Mesendoderm (in vitro differentiated cells): ENCODE measurements around the gene NCK2.

ENCODE experiments used
- DNase-seq: peaks from one replicate; pipeline ENCODE4 v3.0.0; 2013
- H2AK5ac ChIP-seq: 2 replicates; pipeline ENCODE4 v1.6.1; 2013; ENCODE audit warnings: low read length, inconsistent platforms
- H2BK120ac ChIP-seq: 2 replicates; pipeline ENCODE4 v1.6.1; 2013; ENCODE audit warnings: low read depth, mild to moderate bottlenecking, low read length, moderate library complexity, mixed read lengths
- H2BK15ac ChIP-seq: replicated peaks from 2 replicates; pipeline ENCODE4 v1.6.1; 2013; ENCODE audit warnings: low read depth, mild to moderate bottlenecking, moderate library complexity
- H2BK5ac ChIP-seq: 2 replicates; pipeline ENCODE4 v1.6.1; 2013; ENCODE audit warnings: low read length, inconsistent platforms
- H3K18ac ChIP-seq: 2 replicates; pipeline ENCODE4 v1.6.1; 2013; ENCODE audit warnings: mild to moderate bottlenecking, low read length, mixed read lengths
- H3K23ac ChIP-seq: one replicate; pipeline ENCODE4 v1.6.1; 2013; ENCODE audit warnings: low read length
- H3K27ac ChIP-seq: 2 replicates; pipeline ENCODE4 v1.5.1; 2013; ENCODE audit warnings: low read depth, mild to moderate bottlenecking, inconsistent platforms, low read length, moderate library complexity
- H3K27me3 ChIP-seq: 2 replicates; pipeline ENCODE4 v1.6.1; 2013; ENCODE audit warnings: low read length, control low read depth, mild to moderate bottlenecking, inconsistent platforms; ENCODE audit not compliant: insufficient read depth, poor library complexity
- H3K36me3 ChIP-seq: 2 replicates; pipeline ENCODE4 v1.6.1; 2013; ENCODE audit warnings: low read length, inconsistent platforms; ENCODE audit not compliant: control insufficient read depth, insufficient read depth
- H3K4ac ChIP-seq: one replicate; pipeline ENCODE4 v1.6.1; 2013; ENCODE audit warnings: low read depth, mild to moderate bottlenecking, low read length, moderate library complexity
- H3K4me1 ChIP-seq: 2 replicates; pipeline ENCODE4 v1.6.1; 2013; ENCODE audit warnings: low read depth, low read length, inconsistent platforms; ENCODE audit not compliant: control insufficient read depth
- H3K4me2 ChIP-seq: 2 replicates; pipeline ENCODE4 v1.6.1; 2013; ENCODE audit warnings: low read length
- H3K4me3 ChIP-seq: 2 replicates; pipeline ENCODE4 v1.5.1; 2013; ENCODE audit warnings: mild to moderate bottlenecking, low read length
- H3K56ac ChIP-seq: one replicate; pipeline ENCODE4 v1.6.1; 2013; ENCODE audit warnings: low read length
- H3K79me1 ChIP-seq: 2 replicates; pipeline ENCODE4 v1.6.1; 2013; ENCODE audit warnings: low read length, inconsistent platforms
- H3K79me2 ChIP-seq: 2 replicates; pipeline ENCODE4 v1.6.1; 2013; ENCODE audit warnings: mild to moderate bottlenecking, low read length; ENCODE audit not compliant: control insufficient read depth, insufficient read depth
- H3K9ac ChIP-seq: 2 replicates; pipeline ENCODE4 v1.6.1; 2013; ENCODE audit warnings: low read length, inconsistent platforms
- H4K5ac ChIP-seq: one replicate; pipeline ENCODE4 v1.6.1; 2013; ENCODE audit warnings: low read length
- H4K8ac ChIP-seq: one replicate; pipeline ENCODE4 v1.6.1; 2013; ENCODE audit warnings: low read depth, mild to moderate bottlenecking, control low read depth, low read length, moderate library complexity
- WGBS: extraction: QIAGEN DNeasy Blood & Tissue Kit; methylation state at CpG from one replicate; pipeline ENCODE4 v1.1.7; 2013; ENCODE audit warnings: low lambda C conversion rate, missing lambda C conversion rate; ENCODE audit not compliant: insufficient coverage; ENCODE audit errors: extremely low coverage; 5-methylcytosine and 5-hydroxymethylcytosine counted together

Gene NCK2

GRCh38 chr2:105787376-105788318, 42.9 kb downstream of the NCK2 start:
- no peak overlapping the region for H3K23ac ChIP-seq
- H3K9ac ChIP-seq, result no peak overlapping the region
- no peak overlapping the region for H2BK120ac ChIP-seq
- H2AK5ac ChIP-seq, result no peak overlapping the region
- peaks cover 78% of the 10 kb centered on the region for H3K79me2 ChIP-seq
- H3K4me2 ChIP-seq, result no peak overlapping the region
- no peak overlapping the region for H4K5ac ChIP-seq
- H3K27ac ChIP-seq, result no peak overlapping the region
- no peaks in the 10 kb centered on the region for H3K36me3 ChIP-seq
- no peak overlapping the region for H3K18ac ChIP-seq
- no peak overlapping the region for H2BK15ac ChIP-seq
- no peak overlapping the region for H2BK5ac ChIP-seq
- peaks cover 6% of the 10 kb centered on the region for H3K4me1 ChIP-seq
- peaks cover 39% of the 10 kb centered on the region for H3K79me1 ChIP-seq
- H3K56ac ChIP-seq, result no peak overlapping the region
- no peak overlapping the region for H3K4me3 ChIP-seq
- no CpG with 5 or more reads among the region's 11 CpGs for WGBS
- H3K4ac ChIP-seq, result no peak overlapping the region
- H3K27me3 ChIP-seq, result no peaks in the 10 kb centered on the region
- no peak for DNase-seq
- no peak overlapping the region for H4K8ac ChIP-seq

GRCh38 chr2:105788670-105789290, 44.1 kb downstream of the NCK2 start:
- no peaks in the 10 kb centered on the region for H3K27me3 ChIP-seq
- H3K36me3 ChIP-seq, result no peaks in the 10 kb centered on the region
- no peak overlapping the region for H2BK120ac ChIP-seq
- H2BK5ac ChIP-seq, result no peak overlapping the region
- no peak overlapping the region for H4K5ac ChIP-seq
- H3K4me2 ChIP-seq, result no peak overlapping the region
- H3K27ac ChIP-seq, result no peak overlapping the region
- no peak overlapping the region for H3K4me3 ChIP-seq
- no peak overlapping the region for H3K18ac ChIP-seq
- H2BK15ac ChIP-seq, result no peak overlapping the region
- H3K23ac ChIP-seq, result no peak overlapping the region
- WGBS, result no CpG with 5 or more reads among the region's 12 CpGs
- H3K79me1 ChIP-seq, result peaks cover 39% of the 10 kb centered on the region
- H2AK5ac ChIP-seq, result no peak overlapping the region
- peaks cover 6% of the 10 kb centered on the region for H3K4me1 ChIP-seq
- H3K56ac ChIP-seq, result no peak overlapping the region
- H3K9ac ChIP-seq, result no peak overlapping the region
- DNase-seq, result no peak
- H4K8ac ChIP-seq, result no peak overlapping the region
- peaks cover 78% of the 10 kb centered on the region for H3K79me2 ChIP-seq
- H3K4ac ChIP-seq, result no peak overlapping the region

GRCh38 chr2:105789745-105790460, 45.2 kb downstream of the NCK2 start:
- Histone ChIP-seq H3K4me3 (no peak overlapping the region), H3K27me3 (no peaks in the 10 kb centered on the region), H2BK5ac (no peak overlapping the region), H3K79me1 (peaks cover 37% of the 10 kb centered on the region), H3K27ac (no peak overlapping the region), H3K4ac (no peak overlapping the region), H2BK15ac (no peak overlapping the region), H2AK5ac (no peak overlapping the region), H3K9ac (no peak overlapping the region), H3K18ac (no peak overlapping the region), H4K8ac (no peak overlapping the region), H3K79me2 (peaks cover 71% of the 10 kb centered on the region), H3K56ac (no peak overlapping the region), H3K4me2 (no peak overlapping the region), H3K23ac (no peak overlapping the region), H3K36me3 (no peaks in the 10 kb centered on the region), H4K5ac (no peak overlapping the region), H2BK120ac (no peak overlapping the region), H3K4me1 (peaks cover 6% of the 10 kb centered on the region)
- WGBS, result no CpG with 5 or more reads among the region's 11 CpGs
- no peak for DNase-seq

- Histone ChIP-seq H3K4me1 (peaks cover 6% of the 10 kb centered on the region), H2BK120ac (no peak overlapping the region), H2BK15ac (no peak overlapping the region), H4K8ac (no peak overlapping the region), H3K18ac (no peak overlapping the region), H3K56ac (no peak overlapping the region), H3K79me2 (peaks cover 67% of the 10 kb centered on the region), H3K4me3 (no peak overlapping the region), H4K5ac (no peak overlapping the region), H2BK5ac (no peak overlapping the region), H3K79me1 (peaks cover 35% of the 10 kb centered on the region), H3K27ac (no peak overlapping the region), H3K23ac (peak overlapping the region; percentile 60), H3K36me3 (no peaks in the 10 kb centered on the region), H3K4me2 (no peak overlapping the region), H3K27me3 (no peaks in the 10 kb centered on the region), H2AK5ac (no peak overlapping the region), H3K4ac (no peak overlapping the region), H3K9ac (no peak overlapping the region)
- no peak for DNase-seq
- no CpG with 5 or more reads among the region's 10 CpGs for WGBS
These were observed 45.9 kb downstream of the NCK2 start for GRCh38 chr2:105790461-105791149.

- no peak overlapping the region for H4K5ac ChIP-seq
- no peak overlapping the region for H2BK5ac ChIP-seq
- H3K4ac ChIP-seq, result no peak overlapping the region
- H3K79me1 ChIP-seq, result peaks cover 33% of the 10 kb centered on the region
- H4K8ac ChIP-seq, result no peak overlapping the region
- no peak overlapping the region for H2BK120ac ChIP-seq
- H3K23ac ChIP-seq, result no peak overlapping the region
- no peak overlapping the region for H3K4me2 ChIP-seq
- no peak overlapping the region for H2BK15ac ChIP-seq
- H3K27ac ChIP-seq, result no peak overlapping the region
- WGBS, result no CpG with 5 or more reads among the region's 12 CpGs
- H3K18ac ChIP-seq, result no peak overlapping the region
- H3K36me3 ChIP-seq, result no peaks in the 10 kb centered on the region
- peaks cover 9% of the 10 kb centered on the region for H3K4me1 ChIP-seq
- no peak for DNase-seq
- H3K4me3 ChIP-seq, result no peak overlapping the region
- H3K27me3 ChIP-seq, result no peaks in the 10 kb centered on the region
- peaks cover 67% of the 10 kb centered on the region for H3K79me2 ChIP-seq
- no peak overlapping the region for H2AK5ac ChIP-seq
- H3K9ac ChIP-seq, result no peak overlapping the region
- no peak overlapping the region for H3K56ac ChIP-seq
These were observed 46.5 kb downstream of the NCK2 start for GRCh38 chr2:105791229-105791628.
